Cardiac muscle cell (in vitro differentiated cells and primary cell): Measurements from ENCODE around the gene MIGA2. TPM values are rescaled to one million over a fixed set of nuclear protein-coding genes. Genes with fewer than 3 reads are reported as not detected.

Experiments
- DNase-seq, 2 donors: peaks; one replicate each; pipeline versions ENCODE4 v3.0.0 to v3.0.0-alpha.2; 2010 to 2017; ENCODE audit warnings: low read depth in 1 of 2, low spot score in 1 of 2
- H3K27ac ChIP-seq: fragments of 200-600 bp; sonication (generic); 2 replicates; pipeline ENCODE4 v1.5.1; 2016
- H3K27me3 ChIP-seq: fragments of 200-600 bp; sonication (generic); 2 replicates; pipeline ENCODE4 v1.6.0; 2016; ENCODE audit warnings: control low read depth
- H3K36me3 ChIP-seq: fragments of 200-600 bp; sonication (generic); 2 replicates; pipeline ENCODE4 v1.5.1; 2016; ENCODE audit warnings: control low read depth
- H3K4me1 ChIP-seq: fragments of 200-600 bp; sonication (generic); 2 replicates; pipeline ENCODE4 v1.8.1; 2017; ENCODE audit warnings: low read depth, mild to moderate bottlenecking, mixed run types
- H3K4me3 ChIP-seq: fragments of 200-600 bp; sonication (generic); 2 replicates; pipeline ENCODE4 v1.5.1; 2016; ENCODE audit warnings: mild to moderate bottlenecking
- H3K9me3 ChIP-seq: fragments of 200-600 bp; sonication (generic); 2 replicates; pipeline ENCODE4 v1.5.1; 2017; ENCODE audit warnings: low read depth, mild to moderate bottlenecking, control low read depth
- polyA plus RNA-seq: library from polyadenylated mRNA; unstranded; fragments of >200 nt; fragmentation: Nextera tagmentation; extraction: Ambion mirVana; gene quantifications from 2 replicates; pipeline ENCODE4 v1.2.1, GENCODE V29; 2016
- total RNA-seq: library from RNA; depleted of rRNA; stranded (reverse); fragments of >200 nt; gene quantifications from 2 replicates; pipeline ENCODE4 v1.2.3, GENCODE V29; 2016
- TF ChIP-seq, protein P1 (sequence below): IDR thresholded peaks from 2 replicates; pipeline ENCODE4 v1.5.1; 2012; ENCODE audit warnings: low read depth, mild to moderate bottlenecking, low read length

MIGA2 gene
- total and polyA plus RNA-seq, 2 experiments from 2014 or later, result 48.7 to 69.8 TPM

DNA sequence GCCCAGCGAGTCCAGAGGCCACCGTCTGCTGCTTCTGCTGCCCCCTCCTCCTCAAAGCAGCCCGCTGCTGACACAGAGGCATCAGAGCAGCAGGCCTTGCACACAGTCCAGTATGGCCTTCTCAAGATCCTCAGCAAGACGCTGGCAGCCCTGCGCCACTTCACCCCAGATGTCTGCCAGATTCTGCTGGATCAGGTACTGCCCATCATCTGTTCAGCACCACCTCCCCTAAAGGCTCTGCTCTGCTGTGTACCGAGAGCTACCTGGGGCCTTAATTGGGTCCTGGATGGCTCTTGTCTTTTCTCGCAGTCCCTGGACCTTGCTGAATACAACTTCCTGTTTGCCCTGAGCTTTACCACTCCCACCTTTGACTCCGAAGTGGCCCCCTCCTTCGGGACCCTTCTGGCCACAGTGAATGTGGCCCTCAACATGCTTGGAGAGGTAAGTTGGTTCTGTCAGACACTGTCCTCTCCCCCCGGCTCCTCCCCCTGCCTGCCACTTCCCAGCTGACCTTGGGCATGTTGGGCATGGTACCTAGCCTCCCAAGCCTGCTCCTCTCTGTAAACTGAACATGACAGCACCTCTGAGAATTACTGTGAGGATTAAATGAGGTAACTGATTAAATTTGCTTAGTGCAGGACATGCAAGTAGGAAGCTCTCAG lies 31.0 kb upstream of the MIGA2 start:
- Histone ChIP-seq H3K27ac (peak overlapping the region; percentile 86), H3K4me1 (peaks cover 15% of the 10 kb centered on the region), H3K27me3 (no peaks in the 10 kb centered on the region), H3K36me3 (peaks cover 30% of the 10 kb centered on the region), H3K9me3 (no peaks in the 10 kb centered on the region), H3K4me3 (no peak overlapping the region)
- TF ChIP-seq, protein P1, sequence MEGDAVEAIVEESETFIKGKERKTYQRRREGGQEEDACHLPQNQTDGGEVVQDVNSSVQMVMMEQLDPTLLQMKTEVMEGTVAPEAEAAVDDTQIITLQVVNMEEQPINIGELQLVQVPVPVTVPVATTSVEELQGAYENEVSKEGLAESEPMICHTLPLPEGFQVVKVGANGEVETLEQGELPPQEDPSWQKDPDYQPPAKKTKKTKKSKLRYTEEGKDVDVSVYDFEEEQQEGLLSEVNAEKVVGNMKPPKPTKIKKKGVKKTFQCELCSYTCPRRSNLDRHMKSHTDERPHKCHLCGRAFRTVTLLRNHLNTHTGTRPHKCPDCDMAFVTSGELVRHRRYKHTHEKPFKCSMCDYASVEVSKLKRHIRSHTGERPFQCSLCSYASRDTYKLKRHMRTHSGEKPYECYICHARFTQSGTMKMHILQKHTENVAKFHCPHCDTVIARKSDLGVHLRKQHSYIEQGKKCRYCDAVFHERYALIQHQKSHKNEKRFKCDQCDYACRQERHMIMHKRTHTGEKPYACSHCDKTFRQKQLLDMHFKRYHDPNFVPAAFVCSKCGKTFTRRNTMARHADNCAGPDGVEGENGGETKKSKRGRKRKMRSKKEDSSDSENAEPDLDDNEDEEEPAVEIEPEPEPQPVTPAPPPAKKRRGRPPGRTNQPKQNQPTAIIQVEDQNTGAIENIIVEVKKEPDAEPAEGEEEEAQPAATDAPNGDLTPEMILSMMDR, result no peak
- no peak for DNase-seq

DNA sequence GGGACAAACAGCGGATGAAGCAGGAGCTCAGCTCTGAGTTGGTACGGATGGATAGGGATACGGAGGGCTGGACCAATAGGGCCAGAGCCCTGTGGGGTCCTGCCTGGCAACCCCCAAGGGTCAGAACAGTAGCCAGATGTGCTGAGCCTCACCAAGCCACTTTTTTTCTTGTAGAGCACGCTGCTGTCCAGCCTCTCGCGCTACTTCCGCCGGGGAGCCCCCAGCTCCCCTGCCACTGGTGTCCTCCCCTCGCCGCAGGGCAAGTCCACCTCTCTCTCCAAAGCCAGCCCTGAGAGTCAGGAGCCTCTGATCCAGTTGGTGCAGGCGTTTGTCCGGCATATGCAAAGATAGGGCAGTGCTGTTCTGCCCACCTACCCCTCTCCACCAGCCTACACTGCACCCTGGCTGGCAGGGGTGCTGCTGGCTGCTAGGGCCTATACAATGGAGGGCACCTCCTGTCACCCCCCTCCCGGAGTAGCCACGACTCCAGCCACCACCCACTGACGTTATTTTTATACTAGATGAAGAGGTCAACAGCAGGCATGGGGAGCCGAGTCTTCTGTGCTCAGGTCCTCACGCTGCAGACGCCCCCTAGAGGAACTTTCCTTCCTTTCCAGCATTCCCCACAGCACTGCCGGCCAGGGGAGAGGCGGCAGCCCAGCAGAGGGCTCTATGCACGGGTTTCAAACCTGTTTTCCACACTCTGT lies 29.9 kb upstream of the MIGA2 start:
- Histone ChIP-seq H3K4me3 (no peak overlapping the region), H3K36me3 (peaks cover 28% of the 10 kb centered on the region), H3K27me3 (no peaks in the 10 kb centered on the region), H3K9me3 (no peaks in the 10 kb centered on the region), H3K27ac (peak overlapping the region; percentile 86), H3K4me1 (peaks cover 15% of the 10 kb centered on the region)
- peak; percentile 82 to 90 for DNase-seq
- TF ChIP-seq, protein P1, result peak; percentile 96

DNA sequence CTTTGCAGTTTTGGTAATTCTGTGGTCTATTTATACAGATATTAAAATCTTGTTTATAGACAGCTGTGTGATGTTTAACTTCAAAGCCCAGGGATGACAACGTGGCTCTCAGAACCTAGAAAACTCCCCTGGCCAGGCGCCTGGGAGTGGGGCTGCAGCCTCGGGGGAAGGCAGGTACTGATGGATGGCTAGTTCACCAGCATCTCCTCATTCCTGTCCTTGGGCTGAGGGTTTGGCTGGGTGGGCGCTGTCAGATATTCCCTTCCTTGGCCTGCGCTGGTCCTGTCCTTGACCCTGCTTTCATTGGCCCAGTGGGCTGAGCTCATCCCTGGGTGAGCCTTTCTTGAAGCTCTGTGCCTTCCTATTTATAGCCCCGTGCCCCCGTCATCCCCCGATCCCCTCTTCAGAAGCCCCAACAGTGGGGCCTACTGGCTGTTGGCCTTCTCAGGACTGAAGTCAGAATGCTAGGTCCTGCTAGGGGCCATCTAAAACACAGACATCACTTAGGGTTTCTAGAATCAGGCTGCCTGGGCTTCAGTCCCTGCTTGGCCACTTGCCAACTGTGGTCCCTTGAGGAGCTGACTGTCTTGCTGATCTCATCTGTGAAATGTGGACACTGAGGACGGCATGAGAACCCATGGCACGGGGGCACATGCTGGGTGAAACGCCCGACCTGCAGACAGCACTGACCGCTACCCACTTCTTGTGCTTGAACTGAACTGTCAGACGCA lies 29.2 kb upstream of the MIGA2 start:
- H3K27ac ChIP-seq, result peak overlapping the region; percentile 86
- H3K36me3 ChIP-seq, result peaks cover 27% of the 10 kb centered on the region
- TF ChIP-seq, protein P1, result no peak

DNA sequence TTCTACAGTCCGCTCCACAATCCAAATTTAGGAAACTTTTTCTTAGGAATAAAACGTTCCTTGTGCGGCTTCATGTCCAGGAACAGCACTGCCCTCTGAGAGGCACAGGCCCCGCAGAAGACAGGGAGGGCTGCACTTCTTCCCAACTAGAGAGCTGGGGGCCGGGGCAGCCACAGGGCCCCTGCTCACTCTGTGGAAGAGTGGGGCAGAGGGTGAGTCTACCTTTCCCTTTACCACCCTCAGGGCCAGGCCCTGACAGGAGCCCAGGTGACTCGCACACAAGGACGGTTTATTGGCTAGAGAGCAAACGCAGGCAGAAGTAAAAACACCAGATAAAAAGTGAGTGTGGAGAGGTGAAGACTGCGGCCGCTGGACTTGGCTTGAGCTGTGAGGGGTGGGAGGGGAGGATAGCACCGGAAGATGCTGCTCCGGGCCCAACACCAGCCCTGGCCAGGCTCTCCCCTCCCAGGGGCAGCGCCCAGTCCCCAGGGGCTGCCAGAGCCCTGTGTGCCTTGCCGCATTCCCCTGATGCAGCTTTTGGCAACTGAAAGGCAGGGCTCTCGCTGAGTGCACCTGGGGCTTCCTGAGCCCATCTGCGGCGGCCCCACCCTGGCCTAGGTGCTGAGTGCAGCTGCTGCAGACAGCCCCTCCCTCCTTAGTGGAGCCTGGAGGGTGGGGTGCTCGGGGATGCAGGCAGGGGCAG lies 28.5 kb upstream of the MIGA2 start:
- Histone ChIP-seq H3K27ac (peak overlapping the region; percentile 86), H3K9me3 (no peaks in the 10 kb centered on the region), H3K4me1 (peaks cover 15% of the 10 kb centered on the region), H3K36me3 (peaks cover 24% of the 10 kb centered on the region), H3K27me3 (no peaks in the 10 kb centered on the region), H3K4me3 (no peak overlapping the region)
- TF ChIP-seq, protein P1, result no peak
- DNase-seq, result no peak

More for the DNA sequence above, 29.2 kb upstream of the MIGA2 start:
- peaks cover 15% of the 10 kb centered on the region for H3K4me1 ChIP-seq
- DNase-seq, result peak in 1 of 2 donors; percentile 29
- H3K27me3 ChIP-seq, result no peaks in the 10 kb centered on the region
- H3K9me3 ChIP-seq, result no peaks in the 10 kb centered on the region
- no peak overlapping the region for H3K4me3 ChIP-seq

DNA sequence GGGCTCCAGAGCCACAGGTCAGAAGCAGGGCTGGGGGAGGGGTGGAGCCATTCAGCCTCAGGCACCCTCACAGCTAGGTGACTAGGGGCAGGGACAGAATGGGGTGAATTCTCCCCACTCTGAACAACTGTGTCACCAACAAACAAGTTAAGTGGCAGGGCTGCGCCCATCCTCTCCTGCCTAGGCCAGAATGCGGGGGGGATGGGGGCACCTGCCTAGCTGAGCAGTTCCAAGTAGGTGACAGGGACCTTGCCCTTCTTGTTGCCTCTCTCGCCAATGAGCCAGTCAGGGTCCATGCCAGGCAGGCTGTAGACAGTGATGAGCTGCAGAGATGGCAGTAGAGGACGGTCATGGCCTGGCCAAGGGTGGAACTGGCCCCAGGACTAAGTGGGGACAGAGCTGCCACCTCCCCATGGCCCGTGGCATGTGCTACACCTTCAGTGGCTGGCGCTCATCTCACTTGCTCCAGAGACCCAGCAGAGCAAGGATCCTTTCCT lies 27.9 kb upstream of the MIGA2 start:
- Histone ChIP-seq H3K27me3 (no peaks in the 10 kb centered on the region), H3K4me1 (peaks cover 15% of the 10 kb centered on the region), H3K27ac (peak overlapping the region; percentile 86), H3K36me3 (peaks cover 20% of the 10 kb centered on the region), H3K9me3 (no peaks in the 10 kb centered on the region), H3K4me3 (no peak overlapping the region)
- TF ChIP-seq, protein P1, result no peak
- no peak for DNase-seq
